H9 (cell line): ENCODE data around the gene TMEM119. TPM values are rescaled to one million over a fixed set of nuclear protein-coding genes. Genes with fewer than 3 reads are reported as not detected.
"Not testable (repeated sequence)": the region's sequence is repeated elsewhere in the genome, so short reads cannot be mapped to it uniquely, and the experiment has no call there.

Source experiments
- DNase-seq: peaks from one replicate; pipeline ENCODE4 v3.0.0-alpha.2; 2017
- H2AFZ ChIP-seq: one replicate; pipeline ENCODE4 v1.6.1; 2013; ENCODE audit warnings: mild to moderate bottlenecking, low read length, control low read depth, moderate library complexity
- H2AK5ac ChIP-seq: 2 replicates; pipeline ENCODE4 v1.6.1; 2013; ENCODE audit warnings: low read length, control low read depth, mixed read lengths; ENCODE audit not compliant: insufficient read length
- H2BK120ac ChIP-seq: one replicate; pipeline ENCODE4 v1.6.1; 2013; ENCODE audit warnings: low read depth, mild to moderate bottlenecking, low read length, control low read depth, inconsistent platforms; ENCODE audit not compliant: poor library complexity, severe bottlenecking
- H2BK12ac ChIP-seq: 2 replicates; pipeline ENCODE4 v1.6.1; 2013; ENCODE audit warnings: low read length, control low read depth, mixed read lengths, low read depth; ENCODE audit not compliant: insufficient read length
- H2BK15ac ChIP-seq: 2 replicates; pipeline ENCODE4 v1.6.1; 2013; ENCODE audit warnings: low read depth, low read length, control low read depth
- H2BK20ac ChIP-seq: one replicate; pipeline ENCODE4 v1.6.1; 2013; ENCODE audit warnings: low read depth, mild to moderate bottlenecking, low read length, control low read depth, inconsistent platforms; ENCODE audit not compliant: poor library complexity, severe bottlenecking
- H2BK5ac ChIP-seq: 2 replicates; pipeline ENCODE4 v1.6.1; 2013; ENCODE audit warnings: low read length, control low read depth, mixed read lengths; ENCODE audit not compliant: insufficient read length
- H3K14ac ChIP-seq: 2 replicates; pipeline ENCODE4 v1.6.1; 2013; ENCODE audit warnings: low read length, control low read depth; ENCODE audit not compliant: insufficient read depth
- H3K18ac ChIP-seq: 2 replicates; pipeline ENCODE4 v1.6.1; 2013; ENCODE audit warnings: low read depth, mild to moderate bottlenecking, mixed read lengths, low read length, control low read depth; ENCODE audit not compliant: insufficient read length
- H3K23ac ChIP-seq: 2 replicates; pipeline ENCODE4 v1.6.1; 2013; ENCODE audit warnings: low read length, control low read depth, mixed read lengths, low read depth; ENCODE audit not compliant: insufficient read length
- H3K23me2 ChIP-seq: 2 replicates; pipeline ENCODE4 v1.6.1; 2013; ENCODE audit warnings: low read depth, mild to moderate bottlenecking, mixed read lengths, low read length, control low read depth; ENCODE audit not compliant: insufficient read length, poor library complexity, severe bottlenecking
- H3K27ac ChIP-seq: 2 replicates; pipeline ENCODE4 v1.5.1; 2013; ENCODE audit warnings: low read length, control low read depth, mixed read lengths, low read depth; ENCODE audit not compliant: insufficient read length
- H3K27me3 ChIP-seq: 2 replicates; pipeline ENCODE4 v1.6.1; 2013; ENCODE audit warnings: low read length, control low read depth, inconsistent platforms; ENCODE audit not compliant: insufficient read depth
- H3K4ac ChIP-seq: 2 replicates; pipeline ENCODE4 v1.6.1; 2013; ENCODE audit warnings: low read depth, mild to moderate bottlenecking, control low read depth, inconsistent platforms, low read length, moderate library complexity
- H3K4me1 ChIP-seq: 2 replicates; pipeline ENCODE4 v1.6.1; 2013; ENCODE audit warnings: low read length, control low read depth, inconsistent platforms; ENCODE audit not compliant: insufficient read depth
- H3K4me2 ChIP-seq: 2 replicates; pipeline ENCODE4 v1.6.1; 2013; ENCODE audit warnings: low read length, control low read depth, mixed read lengths; ENCODE audit not compliant: insufficient read length, insufficient read depth
- H3K56ac ChIP-seq: 2 replicates; pipeline ENCODE4 v1.6.1; 2013; ENCODE audit warnings: low read depth, mild to moderate bottlenecking, mixed read lengths, low read length, control low read depth; ENCODE audit not compliant: insufficient read length
- H3K79me1 ChIP-seq: 2 replicates; pipeline ENCODE4 v1.6.1; 2013; ENCODE audit warnings: low read depth, mild to moderate bottlenecking, moderate library complexity, low read length, control low read depth, inconsistent platforms; ENCODE audit not compliant: insufficient read depth, poor library complexity, severe bottlenecking
- H3K79me2 ChIP-seq: 2 replicates; pipeline ENCODE4 v1.6.1; 2013; ENCODE audit warnings: low read length, control low read depth, inconsistent platforms; ENCODE audit not compliant: insufficient read depth
- H3K9ac ChIP-seq: 2 replicates; pipeline ENCODE4 v1.6.1; 2013; ENCODE audit warnings: low read length, control low read depth, mixed read lengths; ENCODE audit not compliant: insufficient read length; ENCODE audit errors: extremely low read depth
- H3K9me3 ChIP-seq: one replicate; pipeline ENCODE4 v1.6.1; 2013; ENCODE audit warnings: low read depth, low read length, inconsistent platforms; ENCODE audit not compliant: control insufficient read depth
- H3T11ph ChIP-seq: one replicate; pipeline ENCODE4 v1.6.1; 2013; ENCODE audit warnings: mild to moderate bottlenecking, low read length, control low read depth, inconsistent platforms
- H4K20me1 ChIP-seq: one replicate; pipeline ENCODE4 v1.6.1; 2013; ENCODE audit not compliant: control insufficient read depth, insufficient read length, insufficient read depth
- H4K5ac ChIP-seq: 2 replicates; pipeline ENCODE4 v1.6.1; 2013; ENCODE audit warnings: low read depth, mild to moderate bottlenecking, mixed read lengths, low read length, control low read depth; ENCODE audit not compliant: insufficient read length
- H4K8ac ChIP-seq: replicated peaks from 2 replicates; pipeline ENCODE4 v1.6.1; 2013; ENCODE audit warnings: low read length, control low read depth, mixed read lengths, low read depth; ENCODE audit not compliant: insufficient read length
- H4K91ac ChIP-seq: 2 replicates; pipeline ENCODE4 v1.6.1; 2013; ENCODE audit warnings: low read depth, mild to moderate bottlenecking, moderate library complexity, mixed read lengths, low read length, control low read depth; ENCODE audit not compliant: insufficient read length
- H3K27ac Mint-ChIP-seq, 3 experiments: 2 replicates in 2 of 3; 3 replicates in 1 of 3; pipeline ENCODE4 v1.8.0; 2020 to 2021; ENCODE audit warnings: mixed read lengths in 3 of 3, mild to moderate bottlenecking in 1 of 3, moderate library complexity in 1 of 3
- H3K27me3 Mint-ChIP-seq: 2 replicates; pipeline ENCODE4 v1.8.0; 2021; ENCODE audit warnings: low read depth, mild to moderate bottlenecking, moderate library complexity, mixed read lengths
- H3K36me3 Mint-ChIP-seq, 3 experiments: 2 replicates in 2 of 3; 3 replicates in 1 of 3; pipeline ENCODE4 v1.8.0; 2020 to 2021; ENCODE audit warnings: low read depth in 3 of 3, mixed read lengths in 3 of 3; ENCODE audit not compliant: insufficient read depth in 1 of 3
- H3K4me1 Mint-ChIP-seq, 2 experiments: 2 replicates each; pipeline ENCODE4 v1.8.0; 2020; ENCODE audit warnings: mixed read lengths in 2 of 2
- H3K4me3 Mint-ChIP-seq, 2 experiments: 2 replicates in 1 of 2; 3 replicates in 1 of 2; pipeline ENCODE4 v1.8.0; 2020 to 2021; ENCODE audit warnings: mild to moderate bottlenecking in 2 of 2, mixed read lengths in 2 of 2, moderate library complexity in 1 of 2
- H3K9me3 Mint-ChIP-seq, 2 experiments: 2 replicates in 1 of 2; 3 replicates in 1 of 2; pipeline ENCODE4 v1.8.0; 2020; ENCODE audit warnings: mild to moderate bottlenecking in 2 of 2, mixed read lengths in 2 of 2, moderate library complexity in 1 of 2
- WGBS: extraction: QIAGEN DNeasy Blood & Tissue Kit; methylation state at CpG from one replicate; pipeline ENCODE4 v1.1.7; 2013; ENCODE audit warnings: missing lambda C conversion rate, low lambda C conversion rate, mixed read lengths; ENCODE audit not compliant: insufficient read length; ENCODE audit errors: extremely low coverage; 5-methylcytosine and 5-hydroxymethylcytosine counted together
- total RNA-seq: library from RNA; stranded (reverse); gene quantifications from 2 replicates; pipeline ENCODE4 v1.2.1, GENCODE V29; 2021
- TF ChIP-seq, protein P1 (sequence below): fragments of 200-600 bp; sonication (generic); conservative IDR thresholded peaks from 3 replicates; pipeline ENCODE4 v1.8.0; 2021; ENCODE audit warnings: antibody characterized with exemption, mild to moderate bottlenecking

The TMEM119 gene
- total RNA-seq, 1 experiment from 2014 or later: not detected

- no peaks in the 10 kb centered on the region for H4K20me1 ChIP-seq
- H4K91ac ChIP-seq: no peak overlapping the region
- H3K18ac ChIP-seq: no peak overlapping the region
- no peaks in the 10 kb centered on the region for H3K23me2 ChIP-seq
- H2BK5ac ChIP-seq: no peak overlapping the region
- no peaks in the 10 kb centered on the region for H3K9me3 ChIP-seq
- H2BK12ac ChIP-seq: no peak overlapping the region
- no peak overlapping the region for H2AK5ac ChIP-seq
- H3K79me1 ChIP-seq: no peaks in the 10 kb centered on the region
- H3K4ac ChIP-seq: no peak overlapping the region
- H3K27me3 Mint-ChIP-seq: peaks cover 6% of the 10 kb centered on the region
- H2BK120ac ChIP-seq: no peak overlapping the region
- no peak overlapping the region for H3K14ac ChIP-seq
- TF ChIP-seq, protein P1, sequence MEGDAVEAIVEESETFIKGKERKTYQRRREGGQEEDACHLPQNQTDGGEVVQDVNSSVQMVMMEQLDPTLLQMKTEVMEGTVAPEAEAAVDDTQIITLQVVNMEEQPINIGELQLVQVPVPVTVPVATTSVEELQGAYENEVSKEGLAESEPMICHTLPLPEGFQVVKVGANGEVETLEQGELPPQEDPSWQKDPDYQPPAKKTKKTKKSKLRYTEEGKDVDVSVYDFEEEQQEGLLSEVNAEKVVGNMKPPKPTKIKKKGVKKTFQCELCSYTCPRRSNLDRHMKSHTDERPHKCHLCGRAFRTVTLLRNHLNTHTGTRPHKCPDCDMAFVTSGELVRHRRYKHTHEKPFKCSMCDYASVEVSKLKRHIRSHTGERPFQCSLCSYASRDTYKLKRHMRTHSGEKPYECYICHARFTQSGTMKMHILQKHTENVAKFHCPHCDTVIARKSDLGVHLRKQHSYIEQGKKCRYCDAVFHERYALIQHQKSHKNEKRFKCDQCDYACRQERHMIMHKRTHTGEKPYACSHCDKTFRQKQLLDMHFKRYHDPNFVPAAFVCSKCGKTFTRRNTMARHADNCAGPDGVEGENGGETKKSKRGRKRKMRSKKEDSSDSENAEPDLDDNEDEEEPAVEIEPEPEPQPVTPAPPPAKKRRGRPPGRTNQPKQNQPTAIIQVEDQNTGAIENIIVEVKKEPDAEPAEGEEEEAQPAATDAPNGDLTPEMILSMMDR: no peak
- H3K4me2 ChIP-seq: no peak overlapping the region
- H3K27me3 ChIP-seq: no peaks in the 10 kb centered on the region
- no peak overlapping the region for H3K9ac ChIP-seq
- no CpG with 5 or more reads among the region's 9 CpGs for WGBS
- peaks cover 4 to 11% (median 4%) of the 10 kb centered on the region in 3 experiments; a peak in 5 of 7 replicates for H3K36me3 Mint-ChIP-seq
- H3K23ac ChIP-seq: no peak overlapping the region
- no peak overlapping the region for H3K27ac ChIP-seq
- H3K4me1 Mint-ChIP-seq: no peaks in the 10 kb centered on the region
- H4K8ac ChIP-seq: no peak overlapping the region
- H3K9me3 Mint-ChIP-seq: peaks cover 9 to 10% of the 10 kb centered on the region in 2 experiments
- DNase-seq: no peak
- no peak overlapping the region for H3K27ac Mint-ChIP-seq
- H2BK20ac ChIP-seq: no peak overlapping the region
- H3K56ac ChIP-seq: no peak overlapping the region
- H4K5ac ChIP-seq: no peak overlapping the region
- no peak overlapping the region for H2BK15ac ChIP-seq
- H3K4me3 Mint-ChIP-seq: no peak overlapping the region
- no peak overlapping the region for H3T11ph ChIP-seq
- no peaks in the 10 kb centered on the region for H3K4me1 ChIP-seq
- H3K79me2 ChIP-seq: no peaks in the 10 kb centered on the region
- no peak overlapping the region for H2AFZ ChIP-seq
These were observed 22.5 kb downstream of the TMEM119 start for GRCh38 chr12:108575199-108575912.

GRCh38 chr12:108574276-108574675, 23.6 kb downstream of the TMEM119 start:
- H3K36me3 Mint-ChIP-seq: peaks cover 4 to 12% (median 4%) of the 10 kb centered on the region in 3 experiments; a peak in 6 of 7 replicates
- not testable (repeated sequence) for H4K20me1 ChIP-seq, H3K4me1 Mint-ChIP-seq

More at GRCh38 chr12:108574276-108574675, 23.6 kb downstream of the TMEM119 start:
- not testable (repeated sequence) for H3K79me1 ChIP-seq, H3K9me3 ChIP-seq, H3K14ac ChIP-seq, H4K8ac ChIP-seq, H2AFZ ChIP-seq, H2BK120ac ChIP-seq, H4K91ac ChIP-seq, H3K23me2 ChIP-seq, H3K27me3 ChIP-seq, H3K79me2 ChIP-seq, H3K4me3 Mint-ChIP-seq, H3K4ac ChIP-seq, H2AK5ac ChIP-seq, H2BK12ac ChIP-seq, H3K56ac ChIP-seq, DNase-seq, H3K4me2 ChIP-seq, H3T11ph ChIP-seq, H3K9ac ChIP-seq, H2BK5ac ChIP-seq, H2BK15ac ChIP-seq, H3K18ac ChIP-seq, H3K27me3 Mint-ChIP-seq, H2BK20ac ChIP-seq, H4K5ac ChIP-seq, H3K4me1 ChIP-seq, H3K27ac ChIP-seq, H3K23ac ChIP-seq
- H3K9me3 Mint-ChIP-seq: peaks cover 9 to 10% of the 10 kb centered on the region in 2 experiments
- no CpG with 5 or more reads among the region's 1 CpG for WGBS
- peak overlapping the region in 1 of 3 experiments; percentile 83; a peak in 1 of 7 replicates for H3K27ac Mint-ChIP-seq
